GM13977 (cell line): ENCODE data around the gene MS4A10.

Experiments used
- DNase-seq: peaks from one replicate; pipeline ENCODE4 v3.0.0; 2012; ENCODE audit warnings: low spot score
- CTCF ChIP-seq: IDR thresholded peaks from 2 replicates; pipeline ENCODE4 v1.5.1; 2012; ENCODE audit warnings: mild to moderate bottlenecking, control low read depth; ENCODE audit not compliant: insufficient read depth; ENCODE audit errors: extremely low read depth, missing control alignments
- in situ Hi-C: fragments of 300-500 bp; cut with MboI; formaldehyde crosslinking; loops from one replicate; pipeline ENCODE4 v1.12.0; 2022; ENCODE audit warnings: low sequenced_read_pairs, low pct_unique_long_range_greater_than_20kb, mixed read lengths, inconsistent platforms; ENCODE audit not compliant: unreplicated experiment

Gene MS4A10

GRCh38 chr11:60842668-60843600 is 57.8 kb downstream of the MS4A10 start:
- no peak for DNase-seq
- TF ChIP-seq CTCF, result no peak
- in situ Hi-C loops, result loop anchor here (25.0 kb wide), 1 partner anchor 344 kb away; no protein-coding TSS in a partner anchor

DNA sequence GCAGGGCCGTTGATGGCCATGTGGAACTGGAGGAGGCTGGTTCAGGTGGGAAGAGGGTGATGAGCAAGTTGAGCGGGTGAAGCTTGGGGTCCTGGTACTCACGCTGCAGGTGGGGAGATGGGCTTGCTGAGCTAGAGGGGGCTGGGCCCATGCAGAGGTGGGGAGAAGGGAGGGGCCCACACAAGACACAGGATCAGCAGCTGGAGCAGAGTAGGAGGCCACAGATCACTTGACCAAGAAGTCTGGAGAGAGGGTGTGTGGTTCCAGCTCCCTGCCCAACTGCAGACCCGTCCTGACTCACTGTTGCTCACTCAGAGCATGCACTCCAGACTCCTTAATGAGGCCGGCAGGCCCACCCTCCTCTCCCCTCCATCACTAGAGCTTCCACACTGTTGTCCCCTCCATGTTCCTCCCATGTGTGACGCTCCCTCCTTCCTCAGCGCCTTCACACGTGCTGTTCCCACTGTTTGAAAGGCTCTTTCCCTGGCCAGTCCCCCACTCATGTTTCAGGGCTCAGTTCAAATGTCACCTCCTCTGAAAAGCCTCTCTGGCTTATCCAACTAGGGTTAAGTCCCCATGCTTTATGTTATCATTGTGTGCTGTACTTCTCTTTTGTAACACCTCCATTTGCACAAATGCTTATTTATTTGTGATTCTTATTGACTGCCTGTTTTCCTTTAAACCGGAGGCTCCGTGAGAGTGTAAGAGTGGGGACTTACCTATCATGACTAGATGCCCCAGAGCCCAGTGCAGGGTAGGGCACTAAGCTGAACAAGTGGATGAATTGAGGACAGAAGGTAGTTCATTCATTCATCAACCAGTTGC is 59.1 kb downstream of the MS4A10 start:
- no peak for TF ChIP-seq CTCF
- DNase-seq, result no peak
- in situ Hi-C loops, result loop anchor here (25.0 kb wide), 1 partner anchor 343 kb away; no protein-coding TSS in a partner anchor

DNA sequence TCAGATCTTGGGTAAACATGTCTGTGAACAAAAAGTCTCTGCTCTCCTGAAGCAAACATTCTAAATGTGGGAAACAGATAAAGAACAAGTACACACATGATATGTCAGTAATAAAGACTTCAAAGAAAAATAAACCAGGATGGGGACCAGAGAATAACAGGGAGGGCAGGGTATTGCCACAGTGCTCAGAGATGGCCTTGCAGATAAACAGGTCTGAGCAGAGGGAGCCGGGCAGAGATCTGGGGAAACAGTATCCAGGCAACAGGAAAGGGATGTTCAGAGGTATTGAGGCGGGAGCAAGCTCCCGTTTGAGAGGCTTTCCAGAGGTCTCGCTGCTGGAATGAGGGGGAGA is 59.7 kb downstream of the MS4A10 start:
- no peak for DNase-seq
- in situ Hi-C loops, result loop anchor here (25.0 kb wide), 1 partner anchor 342 kb away; no protein-coding TSS in a partner anchor
- no peak for TF ChIP-seq CTCF

DNA sequence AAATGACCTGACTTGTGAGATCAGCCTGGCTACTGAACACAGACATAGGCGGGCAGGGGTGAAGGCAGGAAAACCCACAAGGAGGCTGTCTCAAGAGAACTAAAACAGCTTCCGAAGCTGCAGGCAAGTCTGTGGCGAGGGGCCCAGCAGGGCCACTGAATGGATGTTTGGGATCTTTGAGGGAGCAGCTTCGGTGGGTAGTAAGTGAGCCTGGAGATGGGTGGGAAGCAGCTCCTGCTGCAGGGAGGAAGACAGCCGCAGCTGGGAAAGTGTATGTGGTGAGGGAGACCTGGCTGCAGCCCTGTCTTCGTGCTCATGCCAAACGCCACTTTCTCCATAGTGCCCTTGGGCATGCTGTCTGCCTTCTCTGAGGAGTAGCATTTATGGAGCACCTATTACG is 60.2 kb downstream of the MS4A10 start:
- DNase-seq, result no peak
- in situ Hi-C loops, result loop anchor here (25.0 kb wide), 1 partner anchor 342 kb away; no protein-coding TSS in a partner anchor
- no peak for TF ChIP-seq CTCF

DNA sequence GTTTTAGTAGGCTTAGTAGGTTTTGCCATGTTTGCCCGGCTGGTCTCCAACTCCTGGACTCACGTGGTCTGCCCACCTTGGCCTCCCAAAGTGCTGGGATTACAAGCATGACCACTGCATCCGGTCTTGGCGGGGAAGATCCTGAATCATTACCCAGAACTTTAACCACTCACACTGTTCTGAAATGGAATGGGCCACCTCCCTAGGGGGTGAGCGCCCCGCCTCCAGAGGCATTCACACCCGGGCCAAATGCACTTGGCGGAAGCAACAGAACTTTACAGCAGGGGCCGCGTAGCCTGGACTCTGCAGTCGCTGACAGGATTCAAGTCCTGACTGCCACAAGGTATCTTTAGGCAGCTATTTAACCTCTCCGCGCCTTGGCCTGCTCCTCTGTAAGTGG is 62.1 kb downstream of the MS4A10 start:
- in situ Hi-C loops, result loop anchor here (25.0 kb wide), 1 partner anchor 340 kb away; no protein-coding TSS in a partner anchor
- TF ChIP-seq CTCF, result no peak
- no peak for DNase-seq

DNA sequence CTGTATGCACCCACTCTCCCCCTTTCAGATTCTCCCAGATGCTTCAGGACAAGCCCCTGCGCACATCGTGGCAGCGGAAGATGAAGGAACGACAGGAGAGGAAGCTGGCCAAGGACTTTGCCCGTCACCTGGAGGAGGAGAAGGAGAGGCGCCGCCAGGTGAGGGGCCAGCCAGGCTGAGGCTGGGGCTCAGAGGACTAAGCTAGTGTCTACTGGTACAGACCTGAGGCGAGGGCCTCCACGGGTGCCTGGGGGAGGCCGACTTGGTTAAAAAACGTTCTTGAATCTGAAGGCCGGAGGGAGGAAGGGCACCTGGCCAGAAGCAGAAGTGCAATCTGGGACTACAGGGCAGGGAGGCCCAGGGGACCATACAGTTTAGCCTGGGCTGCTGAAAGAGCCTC is 62.8 kb downstream of the MS4A10 start:
- no peak for TF ChIP-seq CTCF
- no peak for DNase-seq
- in situ Hi-C loops, result loop anchor here (25.0 kb wide), 1 partner anchor 339 kb away; no protein-coding TSS in a partner anchor
